CD4-positive, CD25-positive, alpha-beta regulatory T cell (primary cell): ENCODE data around the gene MBD5. TPM values are rescaled to one million over a fixed set of nuclear protein-coding genes. Genes with fewer than 3 reads are reported as not detected.
A peak's percentile ranks its signal among the peaks of the same experiment; 100 is the strongest.

Experiments
- ATAC-seq, 2 donors: fragments of 150-1000 bp; cut with Tn5 transposase; one replicate each; pipeline ENCODE4 v1.10.0; 2021; ENCODE audit warnings: low read depth in 2 of 2, moderate number of reproducible peaks in 2 of 2, moderate library complexity in 1 of 2
- DNase-seq, 3 donors: peaks; one replicate each; pipeline versions ENCODE4 v3.0.0 to v3.0.0-alpha.2; 2012 to 2022; ENCODE audit warnings: mixed read lengths in 1 of 3
- H3K27ac ChIP-seq: one replicate; pipeline ENCODE4 v1.7.0; 2013; ENCODE audit warnings: mild to moderate bottlenecking, low read length; ENCODE audit not compliant: insufficient read depth, poor library complexity, severe bottlenecking
- H3K27me3 ChIP-seq: one replicate; pipeline ENCODE4 v1.7.0; 2013; ENCODE audit warnings: low read length; ENCODE audit not compliant: control insufficient read depth, insufficient read depth
- H3K36me3 ChIP-seq: one replicate; pipeline ENCODE4 v1.7.0; 2013; ENCODE audit warnings: mild to moderate bottlenecking, low read length, moderate library complexity; ENCODE audit not compliant: control insufficient read depth, insufficient read depth
- H3K4me1 ChIP-seq: 2 replicates; pipeline ENCODE4 v1.7.0; 2013; ENCODE audit warnings: mild to moderate bottlenecking, low read length; ENCODE audit not compliant: insufficient read depth, control insufficient read depth, poor library complexity, severe bottlenecking
- H3K4me3 ChIP-seq: one replicate; pipeline ENCODE4 v1.7.0; 2013; ENCODE audit warnings: low read depth, mild to moderate bottlenecking, low read length, moderate library complexity
- H3K9me3 ChIP-seq, 2 experiments: 1 replicate in 1 of 2; 2 replicates in 1 of 2; pipeline ENCODE4 v1.7.0; 2013; ENCODE audit warnings: low read length in 2 of 2, mild to moderate bottlenecking in 1 of 2, moderate library complexity in 1 of 2; ENCODE audit not compliant: control insufficient read depth in 2 of 2
- H3K27ac Mint-ChIP-seq, 3 donors: one replicate each; pipeline ENCODE4 v1.8.0; 2020 to 2022; ENCODE audit warnings: mild to moderate bottlenecking in 3 of 3, mixed read lengths in 3 of 3, moderate library complexity in 2 of 3
- H3K27me3 Mint-ChIP-seq: one replicate; pipeline ENCODE4 v1.8.0; 2022; ENCODE audit warnings: mild to moderate bottlenecking, mixed read lengths
- H3K36me3 Mint-ChIP-seq: one replicate; pipeline ENCODE4 v1.8.0; 2020; ENCODE audit warnings: mixed read lengths
- H3K4me1 Mint-ChIP-seq, 4 donors: one replicate each; pipeline ENCODE4 v1.8.0; 2020 to 2022; ENCODE audit warnings: mixed read lengths in 4 of 4, mild to moderate bottlenecking in 1 of 4
- H3K4me3 Mint-ChIP-seq, 4 donors: one replicate each; pipeline ENCODE4 v1.8.0; 2020 to 2022; ENCODE audit warnings: mild to moderate bottlenecking in 4 of 4, mixed read lengths in 4 of 4, moderate library complexity in 3 of 4
- H3K9me3 Mint-ChIP-seq, 7 donors: one replicate each; pipeline ENCODE4 v1.8.0; 2020 to 2022; ENCODE audit warnings: mixed read lengths in 7 of 7, mild to moderate bottlenecking in 3 of 7, moderate library complexity in 2 of 7
- polyA plus RNA-seq, 4 donors: library from polyadenylated mRNA; unstranded; fragments of 300-500 nt; fragmentation: Illumina TruSeq; gene quantifications; one replicate each; pipeline ENCODE4 v1.2.3, GENCODE V29; 2021
- total RNA-seq: library from RNA; stranded (reverse); gene quantifications from one replicate; pipeline ENCODE4 v1.2.3, GENCODE V29; 2022

MBD5 gene
- total and polyA plus RNA-seq, 5 donors from 2014 or later: 11.7 to 62.6 (median 13.1) TPM

GRCh38 chr2:148023861-148024260 lies 3.0 kb downstream of the MBD5 start:
- no peaks in the 10 kb centered on the region for H3K9me3 Mint-ChIP-seq
- peak overlapping the region; percentile 76 to 88 (median 84) for H3K4me3 Mint-ChIP-seq
- ATAC-seq (no peak), DNase-seq (peak in 1 of 3 donors; percentile 45)
- H3K36me3 ChIP-seq: no peaks in the 10 kb centered on the region
- H3K36me3 Mint-ChIP-seq: no peaks in the 10 kb centered on the region
- H3K4me1 ChIP-seq: peaks cover 44% of the 10 kb centered on the region
- H3K27ac ChIP-seq: peak overlapping the region; percentile 96
- H3K4me1 Mint-ChIP-seq: peaks cover 12 to 52% (median 33%) of the 10 kb centered on the region in 4 donors
- H3K27me3 Mint-ChIP-seq: peaks cover 5% of the 10 kb centered on the region
- peak overlapping the region; percentile 83 for H3K4me3 ChIP-seq
- H3K27ac Mint-ChIP-seq: peak overlapping the region; percentile 84 to 99 (median 95)
- H3K27me3 ChIP-seq: no peaks in the 10 kb centered on the region
- no peaks in the 10 kb centered on the region for H3K9me3 ChIP-seq

GRCh38 chr2:148026573-148026972 lies 5.7 kb downstream of the MBD5 start:
- Mint-ChIP-seq H3K36me3 (no peaks in the 10 kb centered on the region), H3K27ac (no peak overlapping the region), H3K4me3 (peak overlapping the region in 1 of 4 donors; percentile 38), H3K9me3 (no peaks in the 10 kb centered on the region), H3K4me1 (peaks cover 14 to 42% (median 28%) of the 10 kb centered on the region in 4 donors), H3K27me3 (no peaks in the 10 kb centered on the region)
- H3K27ac ChIP-seq: no peak overlapping the region
- no peak overlapping the region for H3K4me3 ChIP-seq
- no peak for DNase-seq
- H3K36me3 ChIP-seq: no peaks in the 10 kb centered on the region
- H3K9me3 ChIP-seq: no peaks in the 10 kb centered on the region
- H3K27me3 ChIP-seq: no peaks in the 10 kb centered on the region
- no peak for ATAC-seq
- H3K4me1 ChIP-seq: peaks cover 33% of the 10 kb centered on the region

GRCh38 chr2:148027822-148028221 lies 6.9 kb downstream of the MBD5 start:
- Mint-ChIP-seq H3K27ac (no peak overlapping the region), H3K36me3 (no peaks in the 10 kb centered on the region), H3K27me3 (no peaks in the 10 kb centered on the region), H3K9me3 (no peaks in the 10 kb centered on the region), H3K4me1 (peaks cover 17 to 38% (median 26%) of the 10 kb centered on the region in 4 donors), H3K4me3 (no peak overlapping the region)
- no peak for DNase-seq
- Histone ChIP-seq H3K27me3 (no peaks in the 10 kb centered on the region), H3K4me3 (no peak overlapping the region), H3K9me3 (no peaks in the 10 kb centered on the region), H3K36me3 (no peaks in the 10 kb centered on the region), H3K27ac (no peak overlapping the region), H3K4me1 (peaks cover 21% of the 10 kb centered on the region)
- ATAC-seq: no peak

DNA sequence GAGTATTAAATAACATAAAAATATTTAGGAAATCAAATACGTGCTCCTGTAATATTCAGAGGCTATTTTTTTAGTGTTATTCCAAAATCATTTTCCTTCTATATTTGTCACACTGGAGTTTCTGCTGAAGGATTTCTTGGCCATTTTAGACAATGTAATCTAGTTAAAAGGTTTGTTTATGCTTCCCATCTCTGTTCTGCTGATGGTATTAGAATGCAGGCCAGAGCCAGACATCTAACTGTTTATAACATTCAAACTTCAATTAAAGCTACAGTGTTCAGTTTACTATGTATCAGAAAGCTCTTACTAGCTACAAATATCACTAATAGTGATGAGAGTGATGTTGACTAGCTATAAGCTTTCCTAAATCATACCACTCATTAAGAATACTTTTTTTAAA lies 7.9 kb downstream of the MBD5 start:
- Mint-ChIP-seq H3K36me3 (no peaks in the 10 kb centered on the region), H3K9me3 (no peaks in the 10 kb centered on the region), H3K27ac (no peak overlapping the region), H3K27me3 (no peaks in the 10 kb centered on the region), H3K4me3 (no peak overlapping the region), H3K4me1 (peaks cover 16 to 31% (median 21%) of the 10 kb centered on the region in 4 donors)
- DNase-seq (no peak), ATAC-seq (no peak)
- no peaks in the 10 kb centered on the region for H3K9me3 ChIP-seq
- no peak overlapping the region for H3K4me3 ChIP-seq
- no peak overlapping the region for H3K27ac ChIP-seq
- H3K36me3 ChIP-seq: no peaks in the 10 kb centered on the region
- H3K27me3 ChIP-seq: no peaks in the 10 kb centered on the region
- peaks cover 11% of the 10 kb centered on the region for H3K4me1 ChIP-seq

DNA sequence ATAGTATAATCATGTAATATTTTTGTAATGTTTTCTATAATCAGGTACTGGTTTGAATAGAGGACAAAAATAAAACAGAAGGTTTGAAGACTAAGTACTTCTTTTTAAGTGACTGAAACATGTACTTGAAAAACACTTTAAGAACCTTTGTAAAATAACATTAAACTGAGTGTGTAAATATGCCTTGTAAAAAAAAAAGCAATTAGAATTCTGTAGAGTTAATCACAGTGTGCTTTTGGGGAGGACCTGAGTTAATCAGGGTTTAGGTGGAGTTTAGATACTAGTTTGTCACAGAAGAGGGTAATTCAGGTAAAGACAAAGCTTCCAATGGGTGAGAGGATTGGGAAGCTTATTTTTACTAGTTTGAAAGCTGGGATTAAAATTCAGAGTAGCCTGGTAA lies 10.3 kb downstream of the MBD5 start:
- H3K27ac ChIP-seq: no peak overlapping the region

GRCh38 chr2:148032215-148032614 lies 11.3 kb downstream of the MBD5 start:
- H3K4me3 ChIP-seq: no peak overlapping the region
- H3K9me3 ChIP-seq: no peaks in the 10 kb centered on the region
- ATAC-seq (no peak), DNase-seq (no peak)
- no peaks in the 10 kb centered on the region for H3K27me3 ChIP-seq
- Mint-ChIP-seq H3K4me3 (no peak overlapping the region), H3K36me3 (no peaks in the 10 kb centered on the region), H3K27me3 (no peaks in the 10 kb centered on the region), H3K4me1 (peaks cover 10 to 23% (median 17%) of the 10 kb centered on the region in 4 donors), H3K27ac (no peak overlapping the region), H3K9me3 (no peaks in the 10 kb centered on the region)
- H3K27ac ChIP-seq: no peak overlapping the region
- peaks cover 2% of the 10 kb centered on the region for H3K36me3 ChIP-seq
- H3K4me1 ChIP-seq: no peaks in the 10 kb centered on the region

More for the DNA sequence above, 10.3 kb downstream of the MBD5 start:
- DNase-seq (no peak), ATAC-seq (no peak)
- no peaks in the 10 kb centered on the region for H3K27me3 ChIP-seq
- H3K9me3 ChIP-seq: no peaks in the 10 kb centered on the region
- Mint-ChIP-seq H3K4me1 (peaks cover 10 to 23% (median 18%) of the 10 kb centered on the region in 4 donors), H3K27ac (peak overlapping the region in 1 of 3 donors; percentile 15), H3K27me3 (no peaks in the 10 kb centered on the region), H3K36me3 (no peaks in the 10 kb centered on the region), H3K4me3 (no peak overlapping the region), H3K9me3 (no peaks in the 10 kb centered on the region)
- no peak overlapping the region for H3K4me3 ChIP-seq
- H3K4me1 ChIP-seq: no peaks in the 10 kb centered on the region
- H3K36me3 ChIP-seq: peaks cover 2% of the 10 kb centered on the region

DNA sequence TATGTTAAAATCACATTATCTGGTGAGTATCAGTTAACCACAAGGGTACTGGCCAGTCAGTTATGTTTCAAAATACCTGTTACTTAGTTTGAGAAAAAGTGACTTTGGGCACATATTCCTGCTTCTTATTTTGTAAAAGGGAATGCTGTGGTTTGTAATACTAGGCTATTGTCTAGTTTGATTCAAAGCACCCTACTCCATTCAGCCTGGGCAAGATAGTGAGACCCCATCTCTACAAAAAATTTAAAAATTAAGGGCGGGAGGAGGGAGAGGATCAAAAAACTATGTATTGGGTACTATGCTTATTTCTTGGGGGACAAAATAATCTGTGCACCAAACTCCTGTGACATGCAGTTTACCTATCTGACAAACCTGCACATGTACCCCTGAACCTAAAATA lies 18.9 kb downstream of the MBD5 start:
- ATAC-seq (no peak), DNase-seq (no peak)
- Mint-ChIP-seq H3K4me3 (no peak overlapping the region), H3K4me1 (peaks cover 8 to 18% (median 12%) of the 10 kb centered on the region in 4 donors), H3K27me3 (no peaks in the 10 kb centered on the region), H3K9me3 (no peaks in the 10 kb centered on the region), H3K36me3 (peaks cover 7% of the 10 kb centered on the region), H3K27ac (no peak overlapping the region)
- H3K27ac ChIP-seq: no peak overlapping the region
- peaks cover 2% of the 10 kb centered on the region for H3K36me3 ChIP-seq
- peaks cover 3% of the 10 kb centered on the region for H3K4me1 ChIP-seq
- H3K9me3 ChIP-seq: no peaks in the 10 kb centered on the region
- H3K4me3 ChIP-seq: no peak overlapping the region
- H3K27me3 ChIP-seq: no peaks in the 10 kb centered on the region

DNA sequence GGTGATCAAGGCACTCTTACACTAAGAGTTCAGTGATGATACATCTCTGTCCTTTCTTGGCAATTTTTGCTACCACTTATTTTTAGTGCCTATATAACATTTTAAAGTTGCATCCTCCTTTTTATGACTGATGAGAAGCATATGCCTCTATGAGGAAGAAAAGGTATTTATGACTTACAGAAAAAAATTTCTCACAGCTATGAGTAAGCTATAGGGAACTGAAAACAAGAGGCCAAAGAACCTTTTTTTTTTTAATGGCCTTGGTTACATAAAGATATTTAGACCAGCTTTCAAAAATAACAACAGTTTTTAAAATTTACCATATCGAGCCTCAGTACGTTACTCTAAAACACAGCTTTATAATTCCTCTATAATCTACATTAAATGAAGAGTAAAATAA lies 21.3 kb downstream of the MBD5 start:
- Mint-ChIP-seq H3K9me3 (no peaks in the 10 kb centered on the region), H3K4me1 (peaks cover 14 to 25% (median 16%) of the 10 kb centered on the region in 4 donors), H3K36me3 (peaks cover 7% of the 10 kb centered on the region), H3K27ac (no peak overlapping the region), H3K27me3 (no peaks in the 10 kb centered on the region), H3K4me3 (no peak overlapping the region)
- DNase-seq (no peak), ATAC-seq (no peak)
- H3K36me3 ChIP-seq: no peaks in the 10 kb centered on the region
- H3K9me3 ChIP-seq: no peaks in the 10 kb centered on the region
- H3K4me1 ChIP-seq: peaks cover 3% of the 10 kb centered on the region
- no peak overlapping the region for H3K27ac ChIP-seq
- H3K27me3 ChIP-seq: no peaks in the 10 kb centered on the region
- H3K4me3 ChIP-seq: no peak overlapping the region
